ENCODE results near the gene MYO5B. TPM values are rescaled to one million over a fixed set of nuclear protein-coding genes. Genes with fewer than 3 reads are reported as not detected.

MYO5B gene
- total and polyA plus RNA-seq, 7 experiments from 2014 or later: 0.02 to 0.04 TPM; not detected in 5

DNA sequence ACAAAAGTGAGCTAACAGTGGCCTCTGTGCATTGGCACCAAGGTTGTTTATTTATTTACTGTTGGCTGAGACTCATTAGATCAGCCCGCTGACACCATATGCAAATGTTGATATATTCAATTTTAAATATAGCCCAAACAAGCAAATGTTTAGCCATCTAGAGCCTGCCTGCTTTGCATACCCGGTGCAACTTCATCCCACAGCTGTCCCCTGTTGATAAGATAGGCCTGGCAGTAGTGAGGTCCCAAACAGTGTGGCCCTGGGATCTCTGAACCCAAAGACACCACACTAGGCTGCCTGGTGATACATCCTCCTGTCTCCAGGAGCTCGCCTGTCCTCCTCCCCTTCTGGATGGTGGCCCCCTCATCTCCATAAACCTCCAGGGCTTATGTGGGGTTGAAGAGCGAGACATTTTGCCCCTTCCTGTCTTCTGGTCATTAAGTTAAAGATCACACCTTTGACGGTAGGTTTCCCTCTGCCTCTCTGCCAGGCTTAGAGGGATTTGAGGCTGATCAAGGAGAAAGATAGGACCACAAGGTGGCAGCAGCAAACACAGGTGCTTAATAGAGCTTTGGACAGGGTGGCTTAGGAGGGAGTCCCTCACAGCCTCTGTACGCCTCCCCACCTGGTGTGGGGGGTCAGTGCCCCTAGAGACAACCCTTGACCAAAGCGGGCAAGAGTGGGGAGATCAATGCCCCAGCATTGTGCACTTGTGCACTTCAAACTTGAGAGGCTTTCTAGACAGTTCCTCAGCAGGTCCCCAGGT is 23.7 kb upstream of the MYO5B start:
- intact Hi-C loops (cut with micrococcal nuclease): loop anchor here (1.0 to 5.0 kb wide), 4 partner anchors 50 to 209 kb away; partner anchors contain the start of gene MBD1 (in 1 of the 2)
- ChIA-PET POLR2A (interaction anchor here (1.2 kb wide), 1 partner anchor 138 kb away, joined by 4 read pairs; no protein-coding TSS in a partner anchor), CTCF (interaction anchor here (1.0 to 3.2 kb wide), 2 partner anchors 133 to 138 kb away, joined by 3 to 33 read pairs; no protein-coding TSS in a partner anchor)
- Mint-ChIP-seq H3K27me3 (peaks cover 21 to 47% (median 29%) of the 10 kb centered on the region in 5 donors), H3K4me3 (no peak overlapping the region), H3K27ac (no peak overlapping the region), H3K4me1 (no peaks in the 10 kb centered on the region), H3K9me3 (peaks cover 0 to 23% (median 12%) of the 10 kb centered on the region in 11 donors), H3K36me3 (peaks cover 0 to 11% (median 5%) of the 10 kb centered on the region in 5 donors)
- Histone ChIP-seq H3K4me1 (ENCODE audit: control insufficient read depth in 2 of 2, insufficient read depth in 2 of 2, low read length in 2 of 2) (no peaks in the 10 kb centered on the region), H3K9me3 (ENCODE audit: control insufficient read depth in 2 of 3, low read length in 3 of 3) (peaks cover 0 to 3% (median 0%) of the 10 kb centered on the region in 3 experiments), H3K27ac (ENCODE audit: low read depth, low read length) (no peak overlapping the region), H3K27me3 (ENCODE audit: control insufficient read depth in 2 of 2, insufficient read depth in 2 of 2, low read length in 2 of 2) (no peaks in the 10 kb centered on the region), H3K4me3 (ENCODE audit: low read length) (no peak overlapping the region), H3K36me3 (ENCODE audit: control insufficient read depth in 2 of 3, insufficient read depth in 3 of 3, low read length in 3 of 3) (no peaks in the 10 kb centered on the region)
- ATAC-seq (peak; percentile 54), DNase-seq (peak in 4 of 9 donors; percentile 19 to 37 (median 28))

DNA sequence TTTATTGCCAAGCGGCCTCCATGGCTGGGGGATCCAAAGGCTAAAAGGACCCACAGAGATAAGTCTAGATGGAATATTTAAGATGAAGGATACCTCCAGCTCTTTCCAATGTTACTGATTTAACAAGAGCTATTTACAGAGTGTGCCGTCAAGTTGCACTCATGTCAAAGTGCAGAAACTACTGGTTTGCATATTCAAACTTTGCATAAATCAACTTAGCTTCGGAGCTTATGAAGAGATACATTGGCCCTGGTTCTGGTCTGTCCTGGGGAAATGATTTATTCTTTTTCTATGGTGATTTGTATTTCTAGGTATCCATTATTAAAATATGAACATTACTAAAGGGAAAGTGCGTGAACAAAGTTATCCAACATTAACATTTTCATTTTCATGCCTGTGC is 14.4 kb upstream of the MYO5B start:
- Mint-ChIP-seq H3K36me3 (no peaks in the 10 kb centered on the region), H3K4me1 (peaks cover 1 to 3% (median 3%) of the 10 kb centered on the region in 7 donors), H3K27ac (no peak overlapping the region), H3K4me3 (no peak overlapping the region), H3K27me3 (peaks cover 27 to 71% (median 52%) of the 10 kb centered on the region in 5 donors), H3K9me3 (peaks cover 0 to 2% (median 0%) of the 10 kb centered on the region in 11 donors)
- Histone ChIP-seq H3K4me1 (ENCODE audit: control insufficient read depth in 2 of 2, insufficient read depth in 2 of 2, low read length in 2 of 2) (no peaks in the 10 kb centered on the region), H3K9me3 (ENCODE audit: control insufficient read depth in 2 of 3, low read length in 3 of 3) (no peaks in the 10 kb centered on the region), H3K36me3 (ENCODE audit: control insufficient read depth in 2 of 3, insufficient read depth in 3 of 3, low read length in 3 of 3) (no peaks in the 10 kb centered on the region), H3K27me3 (ENCODE audit: control insufficient read depth in 2 of 2, insufficient read depth in 2 of 2, low read length in 2 of 2) (no peaks in the 10 kb centered on the region), H3K27ac (ENCODE audit: low read depth, low read length) (no peak overlapping the region), H3K4me3 (ENCODE audit: low read length) (no peak overlapping the region)
- no peak for DNase-seq
- ATAC-seq: no peak
- intact Hi-C loops (cut with micrococcal nuclease): loop anchor here in 1 of 2 donors (10.0 kb wide), 1 partner anchor 265 kb away; no protein-coding TSS in a partner anchor
- ChIA-PET CTCF (no interaction called here), POLR2A (no interaction called here)

DNA sequence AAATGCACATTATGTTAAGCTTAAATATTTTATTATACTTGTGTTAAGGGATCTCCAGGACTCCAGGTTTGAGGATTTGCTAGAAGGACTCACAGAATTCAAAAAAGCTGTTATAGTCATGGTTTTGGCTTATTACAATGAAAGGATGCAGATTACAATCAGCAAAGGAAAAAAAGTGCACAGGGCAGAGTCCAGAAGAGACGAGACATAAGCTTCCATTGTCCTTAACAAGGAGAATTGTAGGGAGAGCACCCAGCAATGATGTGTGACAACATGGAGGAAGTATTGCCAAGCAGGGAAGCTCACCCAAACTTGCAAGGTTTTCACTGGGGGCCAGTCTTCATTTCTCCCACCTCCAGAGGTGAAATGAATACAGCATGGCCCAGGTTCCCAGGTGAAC is 12.8 kb upstream of the MYO5B start:
- no peaks in the 10 kb centered on the region for H3K36me3 ChIP-seq (ENCODE audit: control insufficient read depth in 2 of 3, insufficient read depth in 3 of 3, low read length in 3 of 3)
- no peaks in the 10 kb centered on the region for H3K27me3 ChIP-seq (ENCODE audit: control insufficient read depth in 2 of 2, insufficient read depth in 2 of 2, low read length in 2 of 2)
- Mint-ChIP-seq H3K4me1 (peaks cover 5 to 12% (median 9%) of the 10 kb centered on the region in 7 donors), H3K36me3 (no peaks in the 10 kb centered on the region), H3K27me3 (peaks cover 39 to 73% (median 66%) of the 10 kb centered on the region in 5 donors), H3K4me3 (no peak overlapping the region), H3K27ac (no peak overlapping the region), H3K9me3 (peaks cover 0 to 2% (median 0%) of the 10 kb centered on the region in 11 donors)
- ChIA-PET POLR2A (no interaction called here), CTCF (no interaction called here)
- H3K27ac ChIP-seq (ENCODE audit: low read depth, low read length): no peak overlapping the region
- intact Hi-C loops (cut with micrococcal nuclease): loop anchor here in 1 of 2 donors (10.0 kb wide), 1 partner anchor 263 kb away; no protein-coding TSS in a partner anchor
- no peak overlapping the region for H3K4me3 ChIP-seq (ENCODE audit: low read length)
- DNase-seq: no peak
- ATAC-seq: no peak
- no peaks in the 10 kb centered on the region for H3K9me3 ChIP-seq (ENCODE audit: control insufficient read depth in 2 of 3, low read length in 3 of 3)
- no peaks in the 10 kb centered on the region for H3K4me1 ChIP-seq (ENCODE audit: control insufficient read depth in 2 of 2, insufficient read depth in 2 of 2, low read length in 2 of 2)

DNA sequence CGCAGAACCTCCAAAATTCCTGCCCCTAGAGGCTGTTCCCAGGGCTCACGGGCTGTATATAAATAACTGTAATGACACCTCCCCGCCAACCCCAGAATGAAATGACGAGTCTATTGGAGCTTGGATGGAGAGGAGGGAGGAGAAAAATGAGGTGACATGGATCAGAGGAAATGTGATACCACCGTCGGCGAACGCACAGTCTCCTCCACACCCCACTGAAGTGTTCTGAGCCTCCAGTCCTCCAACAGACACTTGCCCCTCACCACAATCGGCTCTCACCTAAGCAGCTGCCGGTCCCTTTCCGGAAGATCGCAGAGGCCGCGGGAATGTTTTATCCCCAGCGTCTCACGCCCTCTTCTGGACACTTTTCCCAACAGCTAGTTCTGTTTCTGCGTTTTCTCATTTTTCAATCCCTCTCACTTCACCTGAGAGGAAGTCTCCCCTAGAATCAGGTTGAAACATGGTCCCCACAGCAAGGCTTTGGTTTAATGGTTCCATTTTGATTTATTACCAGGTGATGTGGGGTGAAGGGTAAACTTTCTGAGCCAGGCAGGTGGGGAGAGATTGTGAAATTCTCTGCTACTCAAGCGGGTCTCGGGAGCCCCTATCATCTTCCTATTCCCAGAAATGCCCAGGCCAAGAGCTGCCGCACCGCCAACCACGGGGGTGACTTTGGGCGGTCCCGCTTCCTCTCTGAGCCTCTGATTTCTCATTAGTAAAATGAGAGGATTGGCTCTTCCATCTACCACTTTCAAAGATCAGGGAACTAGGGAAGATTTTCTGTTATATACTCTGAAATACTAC is 9.1 kb upstream of the MYO5B start:
- H3K4me1 ChIP-seq (ENCODE audit: control insufficient read depth in 2 of 2, insufficient read depth in 2 of 2, low read length in 2 of 2): no peaks in the 10 kb centered on the region
- H3K27ac ChIP-seq (ENCODE audit: low read depth, low read length): no peak overlapping the region
- POLR2A ChIA-PET: no interaction called here
- H3K4me3 ChIP-seq (ENCODE audit: low read length): no peak overlapping the region
- H3K36me3 ChIP-seq (ENCODE audit: control insufficient read depth in 2 of 3, insufficient read depth in 3 of 3, low read length in 3 of 3): no peaks in the 10 kb centered on the region
- peaks cover 48 to 61% (median 57%) of the 10 kb centered on the region in 5 donors for H3K27me3 Mint-ChIP-seq
- H3K36me3 Mint-ChIP-seq: peaks cover 0 to 4% (median 0%) of the 10 kb centered on the region in 5 donors
- CTCF ChIA-PET: no interaction called here
- peaks cover 0 to 3% of the 10 kb centered on the region in 2 donors for H3K27me3 ChIP-seq (ENCODE audit: control insufficient read depth in 2 of 2, insufficient read depth in 2 of 2, low read length in 2 of 2)
- DNase-seq: peak in 2 of 9 donors; percentile 17 to 28
- ATAC-seq: no peak
- peaks cover 5 to 12% (median 9%) of the 10 kb centered on the region in 7 donors for H3K4me1 Mint-ChIP-seq
- peaks cover 0 to 16% (median 6%) of the 10 kb centered on the region in 11 donors for H3K9me3 Mint-ChIP-seq
- peak overlapping the region in 6 of 10 donors; percentile 20 to 61 (median 32) for H3K4me3 Mint-ChIP-seq
- peaks cover 0 to 5% (median 0%) of the 10 kb centered on the region in 3 experiments for H3K9me3 ChIP-seq (ENCODE audit: control insufficient read depth in 2 of 3, low read length in 3 of 3)
- H3K27ac Mint-ChIP-seq: no peak overlapping the region
- intact Hi-C loops (cut with micrococcal nuclease): loop anchor here (2.0 to 10.0 kb wide), 3 partner anchors 153 to 259 kb away; no protein-coding TSS in a partner anchor

DNA sequence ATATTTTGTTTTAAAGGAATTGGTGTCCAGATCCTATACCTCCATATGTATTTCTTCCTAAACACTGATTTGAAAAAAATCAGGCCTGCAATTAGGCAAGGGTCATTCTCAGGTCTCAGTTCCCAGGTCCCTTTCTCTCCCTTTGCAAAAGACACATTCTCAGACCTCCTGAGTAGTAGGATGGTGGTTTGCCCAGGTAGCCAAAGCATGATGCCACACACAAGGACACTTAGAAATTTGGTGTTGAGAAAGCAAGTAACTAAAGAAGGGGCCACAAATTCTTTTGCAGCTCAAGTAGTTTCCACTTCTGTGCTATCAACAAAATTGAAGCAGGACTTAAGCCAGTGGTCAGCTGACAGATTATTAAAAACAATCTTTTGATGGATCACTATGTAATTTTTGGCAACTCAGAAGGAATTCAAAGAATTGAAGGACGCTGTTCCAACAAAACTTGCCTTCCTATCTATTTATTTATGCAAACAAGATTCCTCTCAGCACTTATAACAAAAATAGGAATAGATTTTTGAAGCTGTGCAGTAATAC is 6.6 kb upstream of the MYO5B start:
- intact Hi-C loops (cut with micrococcal nuclease): loop anchor here (5.0 to 10.0 kb wide), 2 partner anchors 156 to 257 kb away; no protein-coding TSS in a partner anchor
- H3K27ac Mint-ChIP-seq: no peak overlapping the region
- Histone ChIP-seq H3K27ac (ENCODE audit: low read depth, low read length) (no peak overlapping the region), H3K4me3 (ENCODE audit: low read length) (no peak overlapping the region), H3K36me3 (ENCODE audit: control insufficient read depth in 2 of 3, insufficient read depth in 3 of 3, low read length in 3 of 3) (no peaks in the 10 kb centered on the region), H3K4me1 (ENCODE audit: control insufficient read depth in 2 of 2, insufficient read depth in 2 of 2, low read length in 2 of 2) (no peaks in the 10 kb centered on the region), H3K27me3 (ENCODE audit: control insufficient read depth in 2 of 2, insufficient read depth in 2 of 2, low read length in 2 of 2) (peaks cover 3 to 5% of the 10 kb centered on the region in 2 donors), H3K9me3 (ENCODE audit: control insufficient read depth in 2 of 3, low read length in 3 of 3) (peaks cover 0 to 5% (median 0%) of the 10 kb centered on the region in 3 experiments)
- peaks cover 0 to 5% (median 0%) of the 10 kb centered on the region in 5 donors for H3K36me3 Mint-ChIP-seq
- peaks cover 5 to 15% (median 12%) of the 10 kb centered on the region in 7 donors for H3K4me1 Mint-ChIP-seq
- POLR2A ChIA-PET: no interaction called here
- H3K9me3 Mint-ChIP-seq: peaks cover 0 to 16% (median 6%) of the 10 kb centered on the region in 11 donors
- H3K27me3 Mint-ChIP-seq: peaks cover 66 to 76% (median 67%) of the 10 kb centered on the region in 5 donors
- H3K4me3 Mint-ChIP-seq: no peak overlapping the region
- CTCF ChIA-PET: no interaction called here
- DNase-seq: no peak
- ATAC-seq: no peak

DNA sequence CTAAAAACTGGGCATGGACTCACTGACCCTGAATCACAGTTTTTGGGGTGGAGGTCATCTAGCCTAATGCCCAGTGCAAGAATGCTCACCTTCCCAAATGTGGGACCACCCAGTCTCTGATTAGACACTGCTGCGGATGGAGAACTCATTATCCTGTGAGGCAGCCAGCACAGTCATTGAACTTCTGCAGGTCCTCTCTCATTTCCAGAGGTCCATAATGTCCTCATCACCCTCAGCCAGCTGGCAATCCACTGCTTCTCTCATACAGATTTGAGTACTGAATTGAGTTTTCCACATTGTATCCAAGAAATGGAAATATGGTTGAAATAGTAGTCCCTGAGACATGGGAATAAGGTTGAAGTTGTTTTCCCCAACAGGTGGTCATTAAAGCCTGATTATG is 5.0 kb upstream of the MYO5B start:
- peaks cover 5 to 24% (median 17%) of the 10 kb centered on the region in 7 donors for H3K4me1 Mint-ChIP-seq
- intact Hi-C loops (cut with micrococcal nuclease): loop anchor here (5.0 to 10.0 kb wide), 3 partner anchors 157 to 685 kb away; no protein-coding TSS in a partner anchor
- peaks cover 0 to 8% (median 0%) of the 10 kb centered on the region in 5 donors for H3K36me3 Mint-ChIP-seq
- no peaks in the 10 kb centered on the region for H3K36me3 ChIP-seq (ENCODE audit: control insufficient read depth in 2 of 3, insufficient read depth in 3 of 3, low read length in 3 of 3)
- no peak overlapping the region for H3K27ac ChIP-seq (ENCODE audit: low read depth, low read length)
- POLR2A ChIA-PET: no interaction called here
- H3K4me1 ChIP-seq (ENCODE audit: control insufficient read depth in 2 of 2, insufficient read depth in 2 of 2, low read length in 2 of 2): peaks cover 0 to 5% of the 10 kb centered on the region in 2 donors
- H3K9me3 Mint-ChIP-seq: peaks cover 0 to 16% (median 6%) of the 10 kb centered on the region in 11 donors
- peaks cover 0 to 5% (median 0%) of the 10 kb centered on the region in 3 experiments for H3K9me3 ChIP-seq (ENCODE audit: control insufficient read depth in 2 of 3, low read length in 3 of 3)
- H3K27ac Mint-ChIP-seq: no peak overlapping the region
- DNase-seq (no peak), ATAC-seq (no peak)
- peaks cover 3 to 18% of the 10 kb centered on the region in 2 donors for H3K27me3 ChIP-seq (ENCODE audit: control insufficient read depth in 2 of 2, insufficient read depth in 2 of 2, low read length in 2 of 2)
- no peak overlapping the region for H3K4me3 Mint-ChIP-seq
- H3K4me3 ChIP-seq (ENCODE audit: low read length): no peak overlapping the region
- CTCF ChIA-PET: no interaction called here
- H3K27me3 Mint-ChIP-seq: peaks cover 68 to 73% (median 70%) of the 10 kb centered on the region in 5 donors

All from naive thymus-derived CD4-positive, alpha-beta T cell (primary cell).